ENCODE results near the gene ARHGAP1.
"Not testable (repeated sequence)": the region's sequence is repeated elsewhere in the genome, so short reads cannot be mapped to it uniquely, and the experiment has no call there.

DNA sequence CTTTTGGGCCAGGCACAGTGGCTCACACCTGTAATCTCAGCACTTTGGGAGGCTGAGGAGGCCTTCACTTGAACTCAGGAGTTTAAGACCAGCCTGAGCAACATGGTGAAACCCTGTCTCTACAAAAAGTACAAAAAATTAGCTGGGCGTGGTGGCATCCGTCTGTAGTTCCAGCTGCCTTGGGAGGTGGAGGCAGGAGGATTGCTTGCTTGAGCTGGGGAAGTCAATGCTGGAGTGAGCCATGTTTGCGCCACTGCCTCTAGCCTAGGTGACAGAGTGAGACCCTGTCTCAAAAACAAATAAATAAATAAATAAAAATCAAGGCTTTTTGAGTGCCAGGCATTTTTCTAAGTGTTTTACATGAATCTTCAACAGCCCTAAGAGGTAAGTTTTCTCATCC lies 29.9 kb downstream of the ARHGAP1 start:
- TF ChIP-seq, protein P1, sequence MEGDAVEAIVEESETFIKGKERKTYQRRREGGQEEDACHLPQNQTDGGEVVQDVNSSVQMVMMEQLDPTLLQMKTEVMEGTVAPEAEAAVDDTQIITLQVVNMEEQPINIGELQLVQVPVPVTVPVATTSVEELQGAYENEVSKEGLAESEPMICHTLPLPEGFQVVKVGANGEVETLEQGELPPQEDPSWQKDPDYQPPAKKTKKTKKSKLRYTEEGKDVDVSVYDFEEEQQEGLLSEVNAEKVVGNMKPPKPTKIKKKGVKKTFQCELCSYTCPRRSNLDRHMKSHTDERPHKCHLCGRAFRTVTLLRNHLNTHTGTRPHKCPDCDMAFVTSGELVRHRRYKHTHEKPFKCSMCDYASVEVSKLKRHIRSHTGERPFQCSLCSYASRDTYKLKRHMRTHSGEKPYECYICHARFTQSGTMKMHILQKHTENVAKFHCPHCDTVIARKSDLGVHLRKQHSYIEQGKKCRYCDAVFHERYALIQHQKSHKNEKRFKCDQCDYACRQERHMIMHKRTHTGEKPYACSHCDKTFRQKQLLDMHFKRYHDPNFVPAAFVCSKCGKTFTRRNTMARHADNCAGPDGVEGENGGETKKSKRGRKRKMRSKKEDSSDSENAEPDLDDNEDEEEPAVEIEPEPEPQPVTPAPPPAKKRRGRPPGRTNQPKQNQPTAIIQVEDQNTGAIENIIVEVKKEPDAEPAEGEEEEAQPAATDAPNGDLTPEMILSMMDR (IDR thresholded peaks at IDR 0.05): not testable (repeated sequence)
- TF ChIP-seq FOXJ3 (CRISPR knock-in tag; IDR thresholded peaks at IDR 0.05; ENCODE audit: borderline replicate concordance); ETV6 (CRISPR knock-in tag; IDR thresholded peaks at IDR 0.05); PRRX2 (CRISPR knock-in tag; IDR thresholded peaks at IDR 0.05); ELF4 (CRISPR knock-in tag; IDR thresholded peaks at IDR 0.05; ENCODE audit: low read depth): not testable (repeated sequence)
- TF ChIP-seq, protein P2, sequence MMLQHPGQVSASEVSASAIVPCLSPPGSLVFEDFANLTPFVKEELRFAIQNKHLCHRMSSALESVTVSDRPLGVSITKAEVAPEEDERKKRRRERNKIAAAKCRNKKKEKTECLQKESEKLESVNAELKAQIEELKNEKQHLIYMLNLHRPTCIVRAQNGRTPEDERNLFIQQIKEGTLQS (CRISPR knock-in tag; conservative IDR thresholded peaks at IDR 0.05): not testable (repeated sequence)
